Measurements from ENCODE around the gene HSF5.

Gene HSF5, protein sequence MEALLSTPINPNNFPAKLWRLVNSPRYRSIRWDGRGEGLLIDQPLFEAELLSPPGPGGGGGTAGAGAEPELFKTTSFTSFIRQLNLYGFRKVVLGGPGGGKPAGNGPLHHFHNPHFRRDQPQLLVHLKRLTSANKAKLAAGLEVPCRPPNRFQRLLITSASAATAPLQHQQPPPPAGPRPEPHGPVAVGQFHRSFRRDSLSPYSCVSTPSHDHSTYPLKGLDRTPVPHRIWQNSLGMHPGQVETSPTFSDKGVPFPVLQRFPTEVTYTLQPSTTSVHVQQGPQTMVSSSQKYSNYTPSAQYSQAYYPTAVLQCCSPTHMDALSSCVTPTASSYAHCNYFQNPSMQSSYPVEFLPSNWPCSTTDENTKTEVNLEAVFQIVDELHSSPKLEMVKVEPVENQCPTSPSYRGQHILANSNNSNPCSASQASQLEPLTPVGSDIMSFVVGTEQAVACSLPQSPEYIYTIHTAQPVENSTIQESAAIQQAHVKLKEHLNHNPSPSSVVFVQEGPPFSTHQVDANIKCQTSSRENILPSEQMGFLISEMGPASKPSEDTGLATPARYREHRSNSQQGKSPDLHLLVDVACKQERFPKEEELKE

DNA sequence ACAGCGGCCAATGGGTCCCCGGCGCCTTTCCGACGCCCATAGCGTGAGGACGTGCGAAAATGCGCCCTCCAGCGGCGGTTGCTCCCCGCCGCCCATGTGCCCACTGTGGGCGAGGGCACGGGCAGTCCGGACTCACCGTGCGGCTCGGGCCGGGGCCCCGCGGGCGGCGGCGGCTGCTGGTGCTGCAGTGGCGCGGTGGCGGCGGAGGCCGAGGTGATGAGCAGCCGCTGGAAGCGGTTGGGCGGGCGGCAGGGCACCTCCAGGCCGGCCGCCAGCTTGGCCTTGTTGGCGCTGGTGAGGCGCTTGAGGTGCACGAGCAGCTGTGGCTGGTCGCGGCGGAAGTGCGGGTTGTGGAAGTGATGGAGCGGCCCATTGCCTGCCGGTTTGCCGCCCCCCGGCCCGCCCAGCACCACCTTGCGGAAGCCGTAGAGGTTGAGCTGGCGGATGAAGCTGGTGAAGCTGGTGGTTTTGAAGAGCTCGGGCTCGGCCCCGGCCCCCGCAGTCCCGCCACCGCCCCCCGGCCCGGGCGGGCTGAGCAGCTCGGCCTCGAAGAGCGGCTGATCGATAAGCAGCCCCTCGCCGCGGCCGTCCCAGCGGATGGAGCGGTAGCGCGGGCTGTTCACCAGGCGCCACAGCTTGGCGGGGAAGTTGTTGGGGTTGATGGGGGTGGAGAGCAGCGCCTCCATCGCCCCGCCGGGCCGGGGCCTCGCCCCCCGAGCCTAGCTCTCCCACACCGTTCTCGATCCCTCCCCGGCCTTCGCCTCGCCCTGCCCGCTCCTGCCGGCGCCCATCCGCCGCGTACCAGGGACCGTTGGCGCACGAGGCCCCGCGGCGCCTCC is at the start of gene HSF5:
TSS of gene HSF5 (minus strand) at position 820 of the 839 bp plus-strand sequence. CDS start at position 686, 134 bp downstream.
- peak; percentile 18 for DNase-seq (ENCODE audit: low spot score)

DNA sequence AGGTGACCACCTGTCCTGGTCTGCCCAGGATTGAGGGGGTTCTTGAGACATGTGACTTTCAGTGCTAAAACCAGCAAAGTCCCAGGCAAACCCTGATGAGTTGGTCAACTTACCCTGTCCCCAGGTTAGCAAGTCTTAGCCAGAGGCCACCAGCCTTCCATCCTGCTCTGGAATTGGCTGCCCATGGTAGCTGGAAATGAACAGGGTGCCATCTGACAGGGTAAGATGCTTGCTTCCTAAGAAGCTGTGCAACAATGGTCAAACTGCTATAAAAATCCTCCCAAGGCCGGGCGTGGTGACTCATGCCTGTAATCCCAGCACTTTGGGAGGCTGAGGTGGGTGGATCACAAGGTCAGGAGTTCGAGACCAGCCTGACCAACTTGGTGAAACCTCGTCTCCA is 49.1 kb upstream of the HSF5 start:
- DNase-seq (ENCODE audit: low spot score), result no peak

DNA sequence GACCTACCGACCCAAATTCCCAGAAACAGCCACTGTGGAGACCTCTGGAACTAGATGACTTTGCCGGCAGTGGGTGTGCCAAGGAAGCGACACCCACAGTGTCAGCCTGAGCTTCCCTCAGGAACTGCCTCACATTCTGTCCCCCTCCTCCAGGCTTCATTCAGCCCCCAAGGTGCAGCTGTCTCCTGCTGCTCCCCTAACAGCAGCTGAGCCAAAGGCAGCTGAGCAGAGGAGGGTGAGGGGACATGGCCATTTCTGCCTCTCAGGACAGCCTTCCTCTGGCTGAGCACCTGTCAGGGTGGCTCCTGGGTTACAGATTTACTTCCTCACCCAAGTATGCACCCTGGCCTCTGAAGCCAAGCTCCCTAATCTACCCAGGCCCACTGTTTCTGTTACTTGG is 48.3 kb upstream of the HSF5 start:
- no peak for DNase-seq (ENCODE audit: low spot score)

DNA sequence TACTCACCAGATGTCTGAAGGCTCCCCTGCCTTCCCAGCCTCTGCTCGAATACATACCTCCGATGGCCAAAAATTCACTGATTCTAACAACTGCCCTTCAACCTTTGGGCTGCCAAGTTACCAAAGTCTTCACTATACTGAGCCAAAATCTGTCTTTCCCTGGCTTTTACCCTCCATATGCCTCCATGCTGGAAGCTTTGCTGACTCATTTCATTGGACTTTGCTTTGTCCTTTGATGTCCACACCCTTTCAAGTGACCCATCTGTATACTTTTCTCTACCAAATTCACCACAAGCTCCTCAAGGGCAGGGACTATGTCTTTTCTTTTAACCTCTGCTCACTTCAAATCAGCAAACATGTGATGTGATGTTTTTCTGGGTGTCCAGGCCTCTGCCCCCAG is 47.2 kb upstream of the HSF5 start:
- DNase-seq (ENCODE audit: low spot score), result no peak

DNA sequence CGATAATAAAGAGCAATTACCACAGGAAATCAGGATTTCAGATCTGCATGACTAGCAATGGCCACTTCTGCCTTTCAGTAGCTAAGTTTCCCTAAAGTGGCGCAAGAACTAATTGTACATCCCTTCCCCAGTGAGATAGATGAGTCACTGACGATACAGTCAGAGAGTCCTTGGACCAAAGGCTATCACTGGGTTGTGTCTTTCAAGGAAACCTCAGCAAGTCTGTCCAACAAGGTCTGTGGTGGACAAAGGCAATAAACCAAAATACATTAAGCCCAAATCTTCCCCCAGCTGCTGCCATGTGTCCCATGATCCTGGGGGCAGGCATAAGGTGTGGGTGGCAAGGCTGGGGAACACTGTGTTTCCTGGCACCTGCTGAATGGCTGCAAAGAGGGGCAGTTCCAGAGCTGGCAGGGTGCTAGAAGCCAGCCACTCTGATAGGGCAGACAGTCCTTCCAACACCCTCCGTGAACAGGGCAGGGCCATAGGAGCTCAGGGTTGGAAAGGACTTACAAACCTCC is 46.8 kb upstream of the HSF5 start:
- DNase-seq (ENCODE audit: low spot score), result no peak

DNA sequence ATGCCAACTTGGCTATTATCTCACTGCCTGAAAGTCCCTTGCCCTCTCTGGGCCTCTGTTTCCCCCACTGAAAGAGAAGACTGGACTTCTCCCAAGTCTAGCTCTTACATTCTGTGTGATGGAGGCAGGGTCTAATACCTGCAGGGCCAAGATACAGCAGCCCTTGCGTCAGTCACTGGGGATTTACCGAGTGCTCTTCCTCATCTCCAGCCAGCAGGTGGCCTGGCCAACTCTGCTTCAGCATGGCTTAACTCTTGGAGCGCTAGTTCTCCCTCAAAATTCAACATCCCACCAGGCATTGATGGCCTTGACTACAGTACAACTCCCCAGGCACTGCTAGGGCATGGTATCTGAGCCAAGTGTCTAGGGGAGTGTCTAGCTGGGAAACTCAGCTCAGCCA is 46.1 kb upstream of the HSF5 start:
- DNase-seq (ENCODE audit: low spot score), result no peak

DNA sequence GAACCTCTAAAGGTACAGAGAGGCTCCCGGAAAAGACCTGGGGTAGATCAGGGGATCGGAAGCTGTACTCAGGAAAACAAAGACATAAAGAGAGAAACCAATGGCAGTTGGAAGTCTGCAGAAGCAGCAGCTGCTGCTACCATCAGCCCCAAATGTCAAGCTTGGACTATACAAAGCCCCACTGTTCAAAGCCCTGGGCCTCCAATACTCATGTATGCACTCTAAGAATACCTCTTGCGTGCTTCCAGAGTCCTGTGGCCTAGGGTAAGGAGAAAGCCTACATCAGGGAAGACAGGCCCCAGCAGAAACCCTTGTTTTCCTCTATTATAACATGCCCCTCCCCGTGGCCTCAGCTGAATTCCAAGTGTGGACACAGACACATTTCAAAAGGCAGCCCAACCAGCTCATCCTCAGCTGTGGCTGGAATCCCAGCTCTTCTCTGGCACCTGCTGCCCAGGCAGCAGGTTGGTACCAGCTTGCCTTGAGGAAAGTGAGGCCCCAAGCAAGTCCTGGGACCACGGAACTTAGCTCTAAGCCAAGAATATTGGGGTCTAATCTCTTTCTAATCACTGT is 45.5 kb upstream of the HSF5 start:
- DNase-seq (ENCODE audit: low spot score), result no peak

DNA sequence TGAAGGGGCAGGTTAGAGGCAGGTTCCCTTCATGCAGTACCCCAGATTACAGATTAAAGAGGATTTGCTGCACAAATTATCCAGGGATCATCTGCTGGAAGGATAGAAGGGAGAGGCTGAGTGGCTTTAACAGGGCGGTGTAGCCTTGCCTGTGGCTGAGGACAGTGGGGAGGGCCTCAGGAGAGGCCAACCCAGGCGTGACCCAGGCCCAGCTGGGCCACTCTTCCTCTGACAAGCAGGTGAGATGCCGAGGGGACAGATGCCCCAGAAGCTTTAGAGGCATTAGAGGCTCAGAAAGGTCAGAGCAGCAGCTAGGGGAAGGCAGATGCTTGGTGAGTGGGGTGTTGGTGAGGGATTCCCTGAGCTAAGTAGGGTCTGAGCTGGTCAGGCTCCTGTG is 44.3 kb upstream of the HSF5 start:
- no peak for DNase-seq (ENCODE audit: low spot score)

DNA sequence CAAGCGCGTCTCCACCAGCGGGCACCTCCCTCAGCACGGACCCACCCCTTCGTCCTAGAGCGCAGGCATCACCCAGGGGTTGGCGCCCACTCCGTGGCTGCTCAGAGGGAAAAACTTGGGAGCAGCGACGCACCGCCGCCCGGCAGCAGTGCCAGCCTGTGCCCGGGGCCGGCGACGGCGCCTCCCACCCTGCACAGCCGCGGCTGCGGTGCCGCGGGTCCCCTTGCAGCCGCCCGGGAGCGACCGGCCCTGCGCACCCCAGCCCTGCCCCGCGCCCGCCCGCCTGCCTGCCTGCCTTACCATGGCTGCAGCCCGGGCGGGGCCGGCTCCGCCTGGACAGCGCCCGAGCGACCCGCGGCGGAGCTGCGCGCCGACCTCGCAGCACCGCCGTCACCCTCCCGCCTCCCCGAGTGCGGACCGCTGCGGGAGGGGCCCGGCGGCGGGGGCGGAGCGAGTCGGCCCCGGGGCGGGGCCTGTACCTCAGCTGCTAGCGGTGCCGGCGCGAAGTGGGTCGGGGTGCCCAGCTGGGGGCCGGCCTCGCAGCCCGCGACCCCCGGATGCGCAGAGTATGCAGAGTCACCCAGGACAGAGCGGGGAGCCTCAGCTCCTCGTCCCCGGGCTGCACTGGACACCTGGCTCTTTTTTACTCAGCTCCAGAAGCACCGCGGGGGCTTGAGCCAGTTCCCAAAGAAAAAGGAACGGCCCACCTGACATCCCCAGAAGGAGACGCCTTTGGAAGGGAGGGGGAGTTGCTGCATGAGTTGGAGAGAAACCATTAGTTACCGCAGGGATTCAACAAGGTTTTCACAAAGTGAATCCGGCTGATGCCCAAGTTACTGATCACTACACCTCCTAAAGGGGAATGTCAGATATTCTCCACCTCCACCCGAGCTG is 43.7 kb upstream of the HSF5 start:
- DNase-seq (ENCODE audit: low spot score), result peak; percentile 23

DNA sequence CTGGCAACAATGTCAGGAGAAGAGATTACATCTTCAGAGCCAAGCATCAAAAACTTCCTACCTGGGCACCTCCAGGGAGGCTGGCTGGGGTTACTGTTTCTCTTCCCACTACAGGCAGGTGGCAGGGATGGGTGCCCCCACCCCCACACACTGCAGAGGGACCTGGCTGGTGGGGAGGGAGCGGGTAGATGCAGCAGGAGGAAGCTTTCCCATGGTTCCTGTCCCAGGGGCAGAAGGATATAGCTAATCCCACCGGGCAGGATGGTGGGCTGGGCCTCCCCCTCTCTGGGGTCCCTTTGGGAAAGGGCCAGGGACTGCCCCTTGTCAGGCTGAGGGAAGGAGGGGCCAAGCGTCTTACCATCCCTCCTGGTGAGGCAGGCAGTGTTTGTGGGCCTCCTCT is 42.9 kb upstream of the HSF5 start:
- DNase-seq (ENCODE audit: low spot score), result no peak

DNA sequence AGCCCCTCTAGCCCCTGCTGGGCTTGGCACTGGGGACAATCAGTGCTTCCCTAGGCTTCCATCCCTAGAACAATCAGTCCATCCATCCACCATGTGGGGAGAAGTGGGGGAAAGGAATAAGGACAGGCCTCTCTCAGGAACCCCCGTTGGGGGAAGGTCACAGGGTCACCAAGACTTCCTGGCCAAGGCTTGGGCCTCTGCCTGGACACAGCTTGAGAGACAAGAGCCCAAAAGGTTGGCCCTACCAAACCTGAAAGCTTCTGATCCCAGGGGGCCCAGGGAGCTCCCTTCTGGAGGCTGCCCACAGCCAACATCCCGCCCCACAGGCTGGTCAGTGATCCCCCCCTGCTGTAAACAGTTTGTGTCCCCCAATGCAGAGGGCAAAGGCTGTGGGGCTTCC is 42.4 kb upstream of the HSF5 start:
- DNase-seq (ENCODE audit: low spot score), result no peak

DNA sequence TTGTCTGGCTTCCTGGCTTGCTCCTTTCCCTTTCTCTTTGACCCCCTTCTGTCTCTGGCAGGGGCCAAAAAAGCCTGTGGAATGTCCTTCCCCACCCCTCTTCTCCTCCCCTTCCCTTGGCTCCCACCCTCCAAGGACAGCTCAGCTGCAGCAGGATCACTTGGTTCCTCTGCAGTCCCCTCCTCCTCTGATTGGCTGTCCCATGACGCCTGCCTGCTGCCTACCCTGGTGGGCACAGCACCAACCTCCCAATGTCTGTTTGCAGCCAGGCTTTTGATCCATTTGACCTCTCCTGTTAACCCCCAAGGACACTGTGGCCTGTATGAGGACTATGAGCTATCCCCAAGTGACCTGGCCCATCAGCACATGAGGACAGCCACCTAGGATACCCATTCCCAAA is 41.1 kb upstream of the HSF5 start:
- DNase-seq (ENCODE audit: low spot score), result no peak

DNA sequence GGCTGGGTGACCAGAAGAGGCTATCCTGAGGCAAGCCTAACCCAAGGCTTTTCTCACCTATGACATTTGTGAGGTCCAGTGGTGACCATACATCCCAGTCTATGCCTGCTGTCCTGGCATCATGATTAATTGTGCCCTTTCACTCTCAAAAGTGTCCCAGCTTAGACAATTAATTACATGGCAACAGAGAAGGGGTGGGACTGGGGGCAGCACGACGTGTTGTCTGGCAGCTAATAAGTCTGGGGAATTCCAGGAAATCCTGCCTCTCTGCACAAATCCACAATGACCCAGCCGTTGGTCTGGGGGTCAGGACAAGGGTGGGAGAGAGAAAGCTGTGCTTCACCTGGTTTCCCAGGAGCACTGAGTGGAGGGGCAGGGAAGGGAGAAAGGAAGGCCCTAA is 40.2 kb upstream of the HSF5 start:
- DNase-seq (ENCODE audit: low spot score), result no peak

DNA sequence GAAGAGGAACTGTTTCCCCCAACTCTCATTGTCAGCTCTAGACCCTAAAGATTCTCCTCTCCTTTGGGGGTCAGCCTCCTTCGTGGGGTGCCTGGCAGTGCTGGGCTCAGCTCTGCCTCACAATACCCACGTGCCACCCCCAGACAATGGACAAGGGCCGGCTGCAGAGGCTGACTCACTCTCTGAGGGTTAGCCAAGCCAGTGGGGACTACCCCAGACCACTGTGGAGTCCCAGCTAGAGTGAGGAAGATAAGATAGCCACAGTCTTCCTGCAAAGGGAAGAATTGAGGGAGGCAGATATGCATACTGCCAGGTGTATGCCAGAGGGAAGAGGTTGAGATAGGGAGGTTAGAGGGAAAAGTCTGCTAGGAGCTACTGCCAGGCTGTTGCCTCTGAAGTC is 39.7 kb upstream of the HSF5 start:
- no peak for DNase-seq (ENCODE audit: low spot score)

DNA sequence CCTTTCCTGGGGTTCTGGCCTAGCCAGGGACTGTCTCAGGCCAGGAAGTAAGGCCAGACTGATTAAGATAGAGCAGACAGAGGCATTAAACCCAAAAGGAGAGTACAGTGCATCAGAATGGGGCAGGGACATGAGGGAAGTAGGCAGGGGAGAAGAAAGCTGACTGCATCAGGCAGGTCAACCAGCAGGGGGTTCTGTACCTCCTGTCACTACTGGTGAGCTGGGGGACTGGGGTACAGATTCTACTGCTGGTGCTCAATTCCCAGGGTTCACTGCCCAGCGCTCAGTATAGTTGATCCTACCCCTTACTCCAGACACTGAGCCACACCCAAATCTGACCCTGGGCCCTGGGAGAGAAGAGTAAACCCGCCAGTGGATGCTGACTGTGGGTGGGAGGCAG is 39.1 kb upstream of the HSF5 start:
- no peak for DNase-seq (ENCODE audit: low spot score)

DNA sequence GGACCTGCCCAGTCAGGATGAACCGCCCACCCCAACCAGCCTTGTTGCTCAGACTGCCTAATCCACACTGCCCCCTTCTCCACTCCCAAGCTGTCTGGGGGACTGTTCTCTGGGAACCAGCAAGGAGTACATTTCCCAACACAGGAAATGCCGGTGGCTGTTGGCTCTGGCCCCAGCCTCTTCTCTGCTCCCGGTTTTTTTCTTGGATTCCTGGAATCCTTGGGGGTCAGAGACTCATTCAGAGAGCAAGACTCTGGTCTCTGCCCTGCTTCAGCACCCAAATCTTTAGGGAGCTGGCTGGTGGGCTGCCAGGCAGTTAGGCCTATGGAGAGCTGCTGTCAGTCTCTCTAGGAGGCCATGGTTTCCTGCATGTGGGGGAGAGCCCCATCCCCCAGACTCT is 37.0 kb upstream of the HSF5 start:
- DNase-seq (ENCODE audit: low spot score), result no peak

DNA sequence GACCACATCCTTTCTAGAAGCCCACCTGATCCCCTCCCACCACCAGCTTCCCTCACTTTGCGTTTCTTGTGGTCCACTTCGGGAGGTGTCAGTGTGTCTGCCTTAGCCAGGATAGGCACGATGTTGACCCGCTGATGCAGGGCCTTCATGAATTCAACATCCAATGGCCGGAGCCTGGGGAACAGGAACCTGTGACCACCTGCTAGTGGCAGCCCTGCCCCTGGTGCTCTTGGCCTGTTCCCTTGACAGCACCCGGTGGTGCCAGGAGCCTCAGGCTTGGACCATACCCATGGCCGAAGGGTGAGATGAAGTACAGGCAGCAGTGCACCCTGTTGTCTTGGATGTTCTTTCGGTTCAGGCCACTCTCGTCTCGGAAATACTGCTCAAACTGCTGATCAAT is 33.5 kb upstream of the HSF5 start:
- DNase-seq (ENCODE audit: low spot score), result no peak

DNA sequence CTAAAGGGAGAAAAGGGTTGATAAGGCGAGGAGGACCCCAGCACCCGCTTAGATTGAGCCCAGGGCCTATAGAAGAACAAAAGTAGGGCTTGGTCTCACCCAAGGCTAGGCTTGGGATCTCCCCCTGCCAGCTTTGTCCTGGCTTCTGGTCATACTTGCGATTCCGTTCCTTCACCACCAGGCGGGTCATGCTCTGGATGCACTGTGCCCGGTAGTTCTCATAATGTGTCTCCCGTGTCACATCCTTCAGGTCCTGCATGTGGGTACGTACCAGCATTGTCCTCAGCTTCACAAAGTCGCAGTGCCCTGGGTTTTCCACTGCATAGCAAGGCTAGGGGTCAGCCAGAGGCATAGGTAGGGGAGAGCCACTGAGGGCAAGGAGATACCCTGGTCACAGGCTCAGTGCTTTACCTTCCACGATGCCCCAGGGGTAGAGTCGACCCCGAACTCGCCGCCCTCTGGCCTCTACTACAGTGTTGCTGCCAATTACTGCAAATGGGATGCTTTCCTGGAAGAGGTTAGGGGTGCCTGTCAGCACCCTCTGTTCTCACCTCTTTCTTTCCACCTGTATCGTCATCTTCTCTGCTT is 32.7 kb upstream of the HSF5 start:
- DNase-seq (ENCODE audit: low spot score), result no peak

DNA sequence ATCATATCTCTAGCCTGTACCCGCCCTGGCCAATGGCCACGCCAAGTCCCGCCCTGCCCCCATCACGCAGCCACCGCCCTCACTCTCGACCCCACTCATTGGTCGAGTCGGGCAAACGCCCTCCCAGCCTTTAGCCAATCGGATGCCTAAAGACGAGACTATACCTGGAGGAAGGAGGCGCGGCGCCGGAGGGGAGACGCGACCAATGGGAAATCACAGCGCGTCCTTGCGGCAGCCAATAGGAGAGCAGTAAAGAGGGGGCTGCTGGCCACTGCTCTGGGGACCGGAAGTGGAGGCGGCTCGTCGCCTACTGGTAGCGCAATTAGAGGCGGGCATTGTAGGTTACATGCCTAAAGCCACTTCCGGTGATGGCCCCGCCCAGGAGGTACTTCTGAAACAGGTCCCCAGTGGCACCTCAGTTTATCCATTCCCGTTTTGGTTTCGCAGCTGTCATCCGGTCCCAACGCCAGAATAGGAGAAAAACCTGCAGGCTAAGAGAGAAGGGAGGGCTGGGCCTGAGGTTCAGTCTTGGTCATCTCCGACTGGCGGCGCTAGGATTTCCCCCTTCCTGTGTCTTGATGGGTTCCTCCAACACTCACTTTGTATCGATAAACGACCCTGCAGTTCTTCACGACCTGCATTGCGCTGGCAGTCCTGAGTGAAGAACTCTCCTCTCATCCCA is 29.9 kb upstream of the HSF5 start:
- peak; percentile 100 for DNase-seq (ENCODE audit: low spot score)

DNA sequence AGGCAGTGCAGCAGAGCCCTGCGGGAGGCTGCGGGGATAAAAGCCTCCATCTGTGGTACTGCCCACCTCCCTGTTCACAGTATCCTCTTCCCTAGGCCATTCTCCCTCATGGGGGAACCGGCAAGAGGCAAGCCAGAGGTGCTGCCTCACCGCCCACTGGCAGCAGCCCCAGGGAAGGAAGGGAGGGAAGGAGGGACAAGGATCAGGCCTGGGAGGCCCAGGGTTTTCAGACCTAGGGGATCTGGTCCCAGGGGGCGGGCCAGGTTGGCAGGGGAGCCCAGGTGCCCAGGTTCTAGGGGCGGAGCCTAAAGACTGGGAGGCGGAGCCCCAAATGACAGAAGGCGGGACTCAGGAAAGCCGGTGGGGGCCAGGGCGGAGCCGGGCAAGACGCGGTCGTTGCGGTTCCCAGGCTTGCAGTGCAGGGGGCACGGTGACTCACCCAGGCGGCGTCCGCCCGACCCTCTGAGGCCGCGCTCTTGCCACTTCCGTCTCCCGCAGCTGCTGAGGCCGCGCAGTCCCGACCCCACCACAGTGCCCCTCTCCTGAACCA is 29.2 kb upstream of the HSF5 start:
- no peak for DNase-seq (ENCODE audit: low spot score)
